ENCODE measurements around the gene DVL3. TPM values are rescaled to one million over a fixed set of nuclear protein-coding genes. Genes with fewer than 3 reads are reported as not detected.
A peak's percentile ranks its signal among the peaks of the same experiment; 100 is the strongest.
"Not testable (repeated sequence)": the region's sequence is repeated elsewhere in the genome, so short reads cannot be mapped to it uniquely, and the experiment has no call there.

DVL3 gene
- total RNA-seq, 1 experiment from 2014 or later: 60.7 TPM

- Histone ChIP-seq H3K4me1 (ENCODE audit: control insufficient read depth in 1 of 2, insufficient read depth in 2 of 2, low read length in 2 of 2) (no peaks in the 10 kb centered on the region), H4K20me1 (ENCODE audit: insufficient read depth) (no peaks in the 10 kb centered on the region), H3K4me3 (replicated peaks in 1 of 2; ENCODE audit: low read depth in 1 of 2, low read length in 2 of 2) (no peak overlapping the region), H3K27me3 (ENCODE audit: insufficient read depth, low read length) (peaks cover 3% of the 10 kb centered on the region; the same call in 1 of the 2 replicates), H3K27ac (ENCODE audit: low read depth, low read length) (no peak overlapping the region), H3K79me2 (ENCODE audit: insufficient read depth, low read length) (no peaks in the 10 kb centered on the region), H2AFZ (ENCODE audit: low read depth, low read length, poor library complexity, severe bottlenecking) (no peak overlapping the region), H3K9me2 (ENCODE audit: insufficient read depth) (no peaks in the 10 kb centered on the region), H3K9ac (ENCODE audit: low read length) (no peak overlapping the region), H3K9me3 (ENCODE audit: control insufficient read depth in 1 of 2, insufficient read depth in 1 of 2, low read depth in 1 of 2, low read length in 2 of 2) (no peaks in the 10 kb centered on the region), H3K36me3 (ENCODE audit: control insufficient read depth in 1 of 2, insufficient read depth in 2 of 2, low read length in 2 of 2) (no peaks in the 10 kb centered on the region), H3K4me2 (ENCODE audit: low read length) (no peak overlapping the region)
- TF ChIP-seq, protein P1, sequence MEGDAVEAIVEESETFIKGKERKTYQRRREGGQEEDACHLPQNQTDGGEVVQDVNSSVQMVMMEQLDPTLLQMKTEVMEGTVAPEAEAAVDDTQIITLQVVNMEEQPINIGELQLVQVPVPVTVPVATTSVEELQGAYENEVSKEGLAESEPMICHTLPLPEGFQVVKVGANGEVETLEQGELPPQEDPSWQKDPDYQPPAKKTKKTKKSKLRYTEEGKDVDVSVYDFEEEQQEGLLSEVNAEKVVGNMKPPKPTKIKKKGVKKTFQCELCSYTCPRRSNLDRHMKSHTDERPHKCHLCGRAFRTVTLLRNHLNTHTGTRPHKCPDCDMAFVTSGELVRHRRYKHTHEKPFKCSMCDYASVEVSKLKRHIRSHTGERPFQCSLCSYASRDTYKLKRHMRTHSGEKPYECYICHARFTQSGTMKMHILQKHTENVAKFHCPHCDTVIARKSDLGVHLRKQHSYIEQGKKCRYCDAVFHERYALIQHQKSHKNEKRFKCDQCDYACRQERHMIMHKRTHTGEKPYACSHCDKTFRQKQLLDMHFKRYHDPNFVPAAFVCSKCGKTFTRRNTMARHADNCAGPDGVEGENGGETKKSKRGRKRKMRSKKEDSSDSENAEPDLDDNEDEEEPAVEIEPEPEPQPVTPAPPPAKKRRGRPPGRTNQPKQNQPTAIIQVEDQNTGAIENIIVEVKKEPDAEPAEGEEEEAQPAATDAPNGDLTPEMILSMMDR (IDR thresholded peaks at IDR 0.05 in 2 of 3, conservative IDR thresholded peaks at IDR 0.05 in 1 of 3; ENCODE audit: borderline replicate concordance in 1 of 3, insufficient read depth in 1 of 3, low read depth in 2 of 3, low read length in 2 of 3): 0 out of 6 replicates have a peak, but pooled peaks of 2 of the 3 experiments have one; percentile 15 to 22
- TF ChIP-seq SRF (IDR thresholded peaks at IDR 0.05; ENCODE audit: low read depth) (no peak), RAD21 (IDR thresholded peaks at IDR 0.05; ENCODE audit: low read depth) (peak; percentile 54), ATF3 (IDR thresholded peaks at IDR 0.05) (no peak), CEBPB (IDR thresholded peaks at IDR 0.05; ENCODE audit: low read depth) (no peak), EZH2phosphoT487 (IDR thresholded peaks at IDR 0.05; ENCODE audit: borderline replicate concordance) (no peak), ZFX (IDR thresholded peaks at IDR 0.05) (no peak), ZNF274 (IDR thresholded peaks at IDR 0.05; ENCODE audit: low read depth, low read length) (no peak), EZH2 (IDR thresholded peaks at IDR 0.05) (no peak), MAX (IDR thresholded peaks at IDR 0.05) (no peak), POLR2A (IDR thresholded peaks at IDR 0.05; ENCODE audit: borderline replicate concordance, extremely low read depth, insufficient read depth, insufficient read length) (no peak), POLR2AphosphoS5 (IDR thresholded peaks at IDR 0.05; ENCODE audit: low read depth, low read length) (no peak), EGR1 (IDR thresholded peaks at IDR 0.05; ENCODE audit: low read depth) (no peak)
- TF ChIP-seq, protein P2, sequence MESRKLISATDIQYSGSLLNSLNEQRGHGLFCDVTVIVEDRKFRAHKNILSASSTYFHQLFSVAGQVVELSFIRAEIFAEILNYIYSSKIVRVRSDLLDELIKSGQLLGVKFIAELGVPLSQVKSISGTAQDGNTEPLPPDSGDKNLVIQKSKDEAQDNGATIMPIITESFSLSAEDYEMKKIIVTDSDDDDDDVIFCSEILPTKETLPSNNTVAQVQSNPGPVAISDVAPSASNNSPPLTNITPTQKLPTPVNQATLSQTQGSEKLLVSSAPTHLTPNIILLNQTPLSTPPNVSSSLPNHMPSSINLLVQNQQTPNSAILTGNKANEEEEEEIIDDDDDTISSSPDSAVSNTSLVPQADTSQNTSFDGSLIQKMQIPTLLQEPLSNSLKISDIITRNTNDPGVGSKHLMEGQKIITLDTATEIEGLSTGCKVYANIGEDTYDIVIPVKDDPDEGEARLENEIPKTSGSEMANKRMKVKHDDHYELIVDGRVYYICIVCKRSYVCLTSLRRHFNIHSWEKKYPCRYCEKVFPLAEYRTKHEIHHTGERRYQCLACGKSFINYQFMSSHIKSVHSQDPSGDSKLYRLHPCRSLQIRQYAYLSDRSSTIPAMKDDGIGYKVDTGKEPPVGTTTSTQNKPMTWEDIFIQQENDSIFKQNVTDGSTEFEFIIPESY (IDR thresholded peaks at IDR 0.05; ENCODE audit: extremely low read depth, insufficient replicate concordance, low read length): no peak
- ATAC-seq (peak; percentile 46; the same call in 1 of the 2 replicates), DNase-seq (ENCODE audit: low read depth, low spot score) (no peak)
- intact Hi-C loops (cut with micrococcal nuclease): loop anchor here (1.0 kb wide), 1 partner anchor 213 kb away; no protein-coding TSS in a partner anchor
- ChIA-PET POLR2A (no interaction called here), CTCF (interaction anchor here (1.4 kb wide), 1 partner anchor 221 kb away, joined by 3 read pairs; no protein-coding TSS in a partner anchor), RAD21 (ENCODE audit: low non-redundant PET in 1 of 2, low total read pairs in 2 of 2, uncharacterized antibody in 2 of 2, unreplicated experiment in 2 of 2) (no interaction called here)
- BruUV-seq (replicated peaks): no TSS peak
Observed at GRCh38 chr3:184117636-184118035, 37.5 kb upstream of the DVL3 start.

DNA sequence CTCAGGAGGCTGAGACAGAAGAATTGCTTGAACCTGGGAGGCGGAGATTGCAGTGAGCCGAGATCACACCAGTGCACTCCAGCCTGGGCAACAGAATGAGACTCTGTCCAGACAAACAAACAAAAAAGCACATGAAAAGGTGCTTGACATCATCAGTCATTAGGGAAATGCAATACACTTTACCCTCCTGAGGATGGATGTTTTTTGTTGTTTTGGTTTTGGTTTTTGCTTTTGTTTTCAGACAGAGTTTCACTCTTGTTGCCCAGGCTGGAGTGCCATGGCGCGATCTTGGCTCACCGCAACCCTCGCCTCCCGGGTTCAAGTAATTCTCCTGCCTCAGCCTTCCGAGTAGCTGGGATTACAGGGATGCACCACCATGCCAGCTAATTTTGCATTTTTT lies 34.1 kb upstream of the DVL3 start:
- H3K36me3 ChIP-seq (ENCODE audit: control insufficient read depth in 1 of 2, insufficient read depth in 2 of 2, low read length in 2 of 2); H3K27me3 ChIP-seq (ENCODE audit: insufficient read depth, low read length); H3K4me1 ChIP-seq (ENCODE audit: control insufficient read depth in 1 of 2, insufficient read depth in 2 of 2, low read length in 2 of 2); H3K9me2 ChIP-seq (ENCODE audit: insufficient read depth); RAD21 ChIA-PET (ENCODE audit: low non-redundant PET in 1 of 2, low total read pairs in 2 of 2, uncharacterized antibody in 2 of 2, unreplicated experiment in 2 of 2); H3K4me3 ChIP-seq (replicated peaks in 1 of 2; ENCODE audit: low read depth in 1 of 2, low read length in 2 of 2); H4K20me1 ChIP-seq (ENCODE audit: insufficient read depth); H3K9me3 ChIP-seq (ENCODE audit: control insufficient read depth in 1 of 2, insufficient read depth in 1 of 2, low read depth in 1 of 2, low read length in 2 of 2); ATAC-seq; DNase-seq (ENCODE audit: low read depth, low spot score); H3K9ac ChIP-seq (ENCODE audit: low read length); H2AFZ ChIP-seq (ENCODE audit: low read depth, low read length, poor library complexity, severe bottlenecking); H3K79me2 ChIP-seq (ENCODE audit: insufficient read depth, low read length); H3K27ac ChIP-seq (ENCODE audit: low read depth, low read length); H3K4me2 ChIP-seq (ENCODE audit: low read length); BruUV-seq (replicated peaks); intact Hi-C loops (cut with micrococcal nuclease); POLR2A ChIA-PET: not testable (repeated sequence)
- CTCF ChIA-PET: interaction anchor here (0.6 kb wide), 1 partner anchor 140 kb away, joined by 3 read pairs; the partner anchor contains the start of gene CAMK2N2
